Stimulated activated CD4-positive, alpha-beta T cell treated with anti-CD3 and anti-CD28 coated beads, TNF-alpha, amount 100 ng/mL, for 48 hours (primary cell): ENCODE data around the gene FBXO47.

Experiments
- DNase-seq, 3 donors: peaks; one replicate each; pipeline ENCODE4 v3.0.0-alpha.2; 2020; ENCODE audit warnings: low read depth in 3 of 3

FBXO47 gene

DNA sequence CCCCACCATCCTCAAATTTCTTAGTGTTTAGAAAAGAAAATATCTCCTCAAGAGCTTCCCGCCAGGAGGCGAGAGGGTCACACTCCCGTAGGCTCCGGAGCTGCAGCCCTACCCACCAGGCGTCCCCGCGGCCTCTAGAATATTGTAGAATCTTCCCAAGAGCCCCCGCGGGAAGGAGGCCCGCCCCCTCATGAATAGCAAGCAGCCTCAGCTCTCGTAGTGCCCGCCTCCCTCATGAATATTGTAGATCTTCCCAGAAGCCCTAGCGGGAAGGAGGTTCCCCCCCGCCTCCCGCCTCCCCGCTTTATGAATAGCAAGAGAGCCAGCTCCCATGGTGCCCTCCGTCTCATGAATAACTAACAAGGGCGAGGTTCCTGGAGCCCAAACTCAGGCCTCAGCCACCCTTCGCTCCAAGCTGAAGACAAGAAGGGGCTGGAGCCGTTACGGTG, at the start of gene FBXO47:
FBXO47 (minus strand) TSS at position 114 of the 449 bp plus-strand sequence. CDS start 4,378 bp downstream, outside the sequence.
- DNase-seq, result peak; percentile 65 to 80 (median 79)

GRCh38 chr17:39016193-39017153, 49.3 kb upstream of the FBXO47 start:
- no peak for DNase-seq

GRCh38 chr17:39015546-39015935, 48.3 kb upstream of the FBXO47 start:
- DNase-seq, result no peak

DNA sequence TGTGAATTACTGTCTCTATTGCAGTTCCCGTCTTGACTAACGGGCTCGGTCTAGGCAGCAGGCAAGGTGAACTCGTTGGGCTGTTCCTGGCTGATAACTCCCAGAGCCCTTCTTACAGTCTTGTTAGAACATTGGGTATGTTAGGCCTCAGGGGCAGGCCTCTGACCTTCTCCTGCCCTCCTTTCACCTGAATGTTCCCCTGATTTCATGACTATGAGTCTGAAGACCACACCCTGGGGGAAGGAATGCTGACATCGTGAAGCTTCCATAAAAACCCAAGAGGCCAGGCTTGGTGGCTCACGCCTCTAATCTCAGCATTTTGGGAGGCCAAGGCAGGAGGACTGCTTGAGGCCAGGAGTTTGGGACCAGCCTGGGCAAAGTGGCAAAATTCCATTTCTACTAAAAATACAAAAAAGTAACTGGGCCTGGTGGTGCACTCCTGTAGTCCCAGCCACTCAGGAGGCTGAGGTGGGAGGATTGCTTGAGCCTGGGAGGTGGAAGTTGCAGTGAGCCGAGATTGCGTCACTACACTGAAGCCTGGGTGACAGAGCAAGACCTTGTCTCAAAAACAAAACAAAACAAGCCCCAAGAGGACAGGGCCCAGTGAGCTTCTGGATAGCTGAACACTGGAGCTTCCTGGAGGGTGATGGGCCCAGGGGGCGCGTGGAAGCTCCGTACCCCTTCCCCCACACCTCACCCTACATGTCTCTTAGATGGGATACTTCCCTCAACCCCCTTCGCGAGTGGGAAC, 47.8 kb upstream of the FBXO47 start:
- no peak for DNase-seq

- no peak for DNase-seq
Measured at GRCh38 chr17:39014044-39014794, 47.0 kb upstream of the FBXO47 start.

GRCh38 chr17:39012725-39013124, 45.5 kb upstream of the FBXO47 start:
- DNase-seq, result no peak

GRCh38 chr17:39011907-39012468, 44.8 kb upstream of the FBXO47 start:
- no peak for DNase-seq

- no peak for DNase-seq
Measured at GRCh38 chr17:39009581-39010001, 42.4 kb upstream of the FBXO47 start.

GRCh38 chr17:39008633-39009032, 41.4 kb upstream of the FBXO47 start:
- no peak for DNase-seq

DNA sequence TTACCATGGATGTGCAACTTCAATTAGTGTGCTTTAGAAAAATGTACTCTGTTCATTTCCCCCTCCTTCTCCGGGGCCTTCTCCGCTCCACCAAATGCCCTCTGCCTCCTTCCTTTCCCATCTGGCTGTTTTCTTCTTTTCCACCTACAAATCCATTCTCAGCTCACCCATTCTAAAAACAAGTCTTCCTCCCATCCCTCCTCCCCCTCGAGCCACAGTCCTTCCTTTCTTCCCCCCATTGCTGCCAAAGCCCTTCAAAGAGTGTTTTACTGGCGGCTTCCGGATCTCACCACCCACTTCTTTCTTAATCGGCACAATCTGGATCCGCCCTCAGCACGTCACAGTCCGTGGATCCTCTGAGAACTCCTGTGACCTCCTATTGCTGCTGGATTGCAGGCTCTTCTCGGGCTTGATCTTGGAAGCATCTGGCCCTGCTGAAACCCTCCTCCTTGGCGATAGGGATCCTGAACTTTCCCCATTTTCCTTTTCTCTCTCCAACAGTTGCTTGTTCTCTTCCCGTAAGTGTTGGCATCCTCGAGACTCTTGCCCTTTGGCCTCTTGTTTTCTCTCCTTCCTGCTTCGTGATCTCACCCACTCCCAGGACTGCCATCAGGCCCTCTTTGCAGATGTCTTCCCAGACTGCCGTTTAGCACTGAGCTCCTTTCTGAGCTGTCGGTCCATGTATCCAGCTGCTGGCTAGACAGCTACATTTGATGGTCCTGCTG, 36.0 kb upstream of the FBXO47 start:
- peak; percentile 4 to 26 (median 17) for DNase-seq

DNA sequence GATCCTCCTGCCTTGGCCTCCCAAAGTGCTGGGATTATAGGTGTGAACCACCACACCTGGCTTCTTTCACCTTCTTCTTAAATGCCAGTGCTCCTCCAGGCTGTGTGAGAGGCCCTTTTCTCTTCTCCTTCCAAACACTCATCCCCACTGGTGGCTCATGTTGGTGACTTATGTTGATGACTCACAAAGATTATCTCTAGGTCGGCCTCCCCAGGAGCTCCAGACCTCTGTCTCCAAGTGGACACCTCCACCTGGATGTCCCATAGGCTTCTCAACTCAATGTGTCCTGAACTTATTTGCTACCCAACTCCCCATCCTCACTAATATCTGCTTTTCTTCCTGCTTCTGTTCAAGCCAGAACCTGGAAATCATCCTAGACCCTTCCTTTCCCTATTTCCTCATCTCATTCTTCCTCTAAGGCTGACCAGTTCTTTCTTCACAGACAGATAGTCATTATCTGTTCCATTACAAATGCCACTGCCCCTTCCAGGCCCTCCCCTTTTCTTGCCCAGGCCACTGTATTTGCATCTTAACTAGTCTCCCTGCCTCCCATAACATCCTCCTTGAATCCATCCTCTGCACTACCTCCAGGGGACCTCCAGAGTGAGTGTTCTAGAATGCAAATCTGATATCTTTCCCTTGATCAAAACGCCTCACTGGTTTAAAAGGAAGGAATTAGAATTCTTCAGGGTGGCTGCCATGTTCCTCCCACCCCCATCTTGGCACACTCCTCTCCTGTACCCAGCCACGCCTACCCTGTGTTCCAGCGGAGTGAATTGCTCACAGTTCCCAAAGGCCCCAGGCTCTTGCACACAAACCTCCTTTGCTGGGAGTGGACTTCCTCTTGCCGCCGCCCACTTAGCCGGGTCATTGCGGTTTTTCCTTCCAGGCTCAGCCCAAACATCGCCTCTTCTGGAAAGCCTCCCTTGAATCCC, 34.8 kb upstream of the FBXO47 start:
- DNase-seq, result no peak

- DNase-seq, result no peak
Measured at GRCh38 chr17:39000021-39000601, 32.9 kb upstream of the FBXO47 start.

DNA sequence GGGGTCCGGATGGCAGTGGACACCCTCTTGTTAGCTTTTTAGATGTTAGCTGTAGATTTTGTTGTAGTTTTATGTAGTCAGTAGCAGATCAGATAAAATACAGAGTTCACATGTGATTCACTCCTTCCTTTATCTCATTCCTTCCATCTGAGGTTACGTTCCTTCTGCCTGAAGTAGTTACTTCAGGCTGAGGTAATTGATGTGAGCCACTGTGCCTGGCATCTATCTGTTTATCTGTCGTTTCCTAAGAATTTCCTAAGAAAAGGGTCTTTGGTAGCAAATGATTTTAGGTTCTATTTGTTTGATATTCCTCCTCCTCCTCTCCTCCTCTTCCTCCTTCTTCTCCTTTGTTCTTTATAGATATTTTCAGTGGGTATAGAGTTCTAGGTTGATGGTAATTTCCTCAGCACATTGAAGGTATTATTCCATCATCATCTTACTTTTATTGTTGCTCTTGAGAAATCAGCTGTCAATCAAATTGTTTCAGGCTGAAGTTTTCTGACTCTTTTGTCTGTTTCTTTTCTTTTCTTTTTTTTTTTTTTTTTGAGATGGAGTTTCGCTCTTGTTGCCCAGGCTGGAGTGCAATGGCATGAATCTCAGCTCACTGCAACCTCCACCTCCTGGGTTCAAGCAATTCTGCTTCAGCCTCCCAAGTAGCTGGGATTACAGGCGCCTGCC, 29.6 kb upstream of the FBXO47 start:
- no peak for DNase-seq

- no peak for DNase-seq
Measured at GRCh38 chr17:38994026-38994425, 26.8 kb upstream of the FBXO47 start.

DNA sequence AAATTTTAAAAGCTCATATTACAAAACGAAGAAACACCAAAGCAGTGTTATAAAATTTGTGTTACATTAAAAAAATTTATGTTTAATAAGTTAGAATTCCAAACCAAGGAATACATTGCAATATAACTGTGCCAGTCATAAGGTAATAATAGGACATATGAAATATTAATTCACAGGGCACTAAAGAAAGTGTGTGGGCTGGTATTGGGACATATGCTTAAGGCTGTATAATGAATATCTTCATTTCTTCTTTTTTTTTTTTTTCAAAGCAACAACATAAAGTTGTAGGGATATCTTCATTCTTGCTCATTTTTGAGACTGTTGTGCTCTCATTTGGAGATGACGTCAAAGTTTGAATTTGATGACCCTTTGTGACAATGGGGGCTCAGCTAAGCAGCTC, 17.5 kb upstream of the FBXO47 start:
- DNase-seq, result no peak

DNA sequence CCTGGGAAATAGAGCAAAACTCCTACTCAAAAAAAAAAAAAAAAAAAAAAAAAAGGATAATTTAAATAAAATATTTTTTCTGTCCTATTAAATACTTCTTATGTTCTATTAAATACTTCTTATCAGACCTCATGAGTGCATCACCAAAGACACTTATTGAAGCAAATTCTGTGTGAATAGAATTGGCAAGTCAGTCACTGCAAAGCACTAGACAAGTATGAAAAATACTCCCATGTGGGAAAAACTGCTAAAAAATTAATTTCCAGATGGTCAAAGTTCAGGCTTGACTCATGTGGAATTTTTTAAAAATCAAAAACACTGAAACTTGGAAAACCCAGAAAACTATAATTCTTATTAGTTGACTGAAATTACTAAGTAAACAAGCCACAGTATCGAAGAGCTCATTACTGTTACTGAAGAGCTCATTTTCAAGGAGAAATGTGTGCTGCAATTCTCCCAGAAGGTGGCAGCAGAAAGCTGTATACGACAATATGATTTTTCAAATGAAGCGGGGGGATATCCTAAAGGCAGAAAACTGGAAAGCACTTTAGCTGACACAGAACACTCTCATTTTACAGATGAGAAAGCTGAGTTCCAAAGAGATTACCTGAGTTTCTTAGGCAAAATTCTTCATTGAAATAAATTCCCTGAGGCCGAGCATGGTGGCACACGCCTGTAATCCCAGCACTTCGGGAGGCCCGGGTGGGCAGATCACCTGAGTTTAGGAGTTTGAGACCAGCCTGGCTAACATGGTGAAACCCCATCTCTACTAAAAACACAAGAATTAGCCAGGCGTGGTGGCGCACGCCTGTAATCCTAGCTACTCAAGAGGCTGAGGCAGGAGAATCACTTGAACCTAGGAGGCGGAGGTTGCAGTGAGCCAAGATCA, 15.9 kb upstream of the FBXO47 start:
- DNase-seq, result peak in 1 of 3 donors; percentile 16

- DNase-seq, result no peak
Measured at GRCh38 chr17:38981636-38982035, 14.4 kb upstream of the FBXO47 start.
